GM04504 (cell line): ENCODE results near the gene KNDC1.
"Not testable (repeated sequence)": the region's sequence is repeated elsewhere in the genome, so short reads cannot be mapped to it uniquely, and the experiment has no call there.

ENCODE experiments used
- DNase-seq: peaks from one replicate; pipeline ENCODE4 v3.0.0-alpha.2; 2012; ENCODE audit warnings: low read depth

The KNDC1 gene

GRCh38 chr10:133124357-133125211, 35.4 kb upstream of the KNDC1 start:
- no peak for DNase-seq

DNA sequence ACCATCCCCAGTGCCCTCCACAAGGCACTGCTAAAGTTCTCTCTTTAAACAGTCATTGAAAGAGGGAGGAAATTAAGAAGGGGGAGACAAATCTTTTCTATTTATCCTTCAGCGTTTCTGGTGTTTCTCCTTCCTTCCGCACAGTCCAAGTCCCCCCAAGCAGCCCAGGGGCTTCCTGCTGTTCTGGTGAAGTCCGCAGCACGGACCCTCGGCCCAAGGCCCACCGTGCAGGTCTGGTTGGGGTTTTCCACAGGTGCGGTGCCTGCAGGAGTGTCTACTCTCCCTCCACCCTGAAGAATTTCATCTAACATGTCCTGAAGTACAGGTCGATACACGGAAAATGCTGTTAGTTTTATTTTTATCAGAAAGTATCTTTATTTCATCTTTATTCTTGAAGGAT, 34.1 kb upstream of the KNDC1 start:
- no peak for DNase-seq

DNA sequence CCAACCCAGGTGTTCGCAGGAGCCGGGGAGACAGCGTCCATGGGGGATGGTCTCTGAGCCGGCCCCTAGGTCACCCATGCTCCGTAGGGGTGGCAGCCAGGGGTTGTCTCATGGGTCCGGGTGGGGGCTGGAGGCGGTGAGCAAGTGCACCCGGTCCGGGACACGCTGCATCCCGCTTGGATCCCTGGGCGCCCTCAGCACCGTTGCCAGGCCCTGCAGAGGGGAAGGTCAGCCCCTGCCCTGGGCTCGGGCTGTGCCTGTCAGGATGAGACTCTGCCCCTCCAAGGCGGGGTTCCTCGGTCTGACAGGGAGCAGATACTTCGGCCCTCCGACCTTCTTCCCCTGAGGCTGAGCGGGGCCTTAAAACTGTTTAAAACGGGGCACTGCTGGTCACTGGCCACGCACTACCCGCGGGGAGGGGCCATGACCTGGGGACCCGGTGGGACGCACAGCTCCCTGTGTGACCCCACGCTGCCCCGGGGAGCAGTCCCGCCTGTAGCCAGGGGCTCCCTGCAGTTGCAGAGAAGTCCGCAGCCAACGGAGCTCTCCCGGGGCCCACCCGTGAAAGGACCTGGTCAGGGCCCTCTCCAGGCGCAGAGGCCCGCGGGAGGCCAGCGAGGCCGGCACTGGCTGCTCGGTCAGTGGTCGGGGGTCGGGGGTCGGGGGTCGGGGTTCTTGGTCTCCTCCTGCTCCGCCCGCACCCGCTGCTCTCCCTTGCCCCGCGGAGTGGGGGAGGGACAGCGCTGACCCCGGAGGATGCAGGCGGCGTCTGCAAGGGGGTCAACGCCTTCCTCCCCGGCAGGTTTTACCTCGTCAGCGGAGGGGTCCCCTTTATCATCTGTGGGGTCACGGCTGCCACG, 33.4 kb upstream of the KNDC1 start:
- no peak for DNase-seq

GRCh38 chr10:133127291-133128125, 32.5 kb upstream of the KNDC1 start:
- no peak for DNase-seq

DNA sequence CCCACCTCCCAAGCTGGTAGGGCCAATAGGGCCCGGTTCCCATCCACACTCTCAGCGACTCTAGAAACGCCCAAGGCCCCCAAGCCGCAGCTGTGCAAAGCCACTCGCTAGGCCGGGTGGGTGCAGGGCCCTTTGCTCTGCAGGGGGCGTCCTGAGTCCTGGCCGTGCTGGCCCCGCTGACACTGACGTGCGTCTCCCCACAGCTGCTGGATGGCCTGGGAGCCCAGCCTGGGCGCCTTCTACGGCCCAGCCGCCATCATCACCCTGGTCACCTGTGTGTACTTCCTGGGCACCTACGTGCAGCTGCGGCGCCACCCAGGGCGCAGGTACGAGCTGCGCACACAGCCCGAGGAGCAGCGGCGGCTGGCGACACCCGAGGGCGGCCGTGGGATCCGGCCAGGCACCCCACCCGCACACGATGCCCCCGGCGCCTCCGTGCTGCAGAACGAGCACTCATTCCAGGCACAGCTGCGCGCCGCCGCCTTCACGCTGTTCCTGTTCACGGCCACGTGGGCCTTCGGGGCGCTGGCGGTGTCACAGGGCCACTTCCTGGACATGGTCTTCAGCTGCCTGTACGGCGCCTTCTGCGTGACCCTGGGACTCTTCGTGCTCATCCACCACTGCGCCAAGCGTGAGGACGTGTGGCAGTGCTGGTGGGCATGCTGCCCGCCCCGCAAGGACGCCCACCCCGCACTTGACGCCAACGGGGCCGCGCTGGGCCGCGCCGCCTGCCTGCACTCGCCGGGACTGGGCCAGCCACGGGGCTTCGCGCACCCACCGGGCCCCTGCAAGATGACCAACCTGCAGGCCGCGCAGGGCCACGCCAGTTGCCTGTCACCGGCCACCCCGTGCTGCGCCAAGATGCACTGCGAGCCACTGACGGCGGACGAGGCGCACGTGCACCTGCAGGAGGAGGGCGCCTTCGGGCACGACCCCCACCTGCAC, 31.6 kb upstream of the KNDC1 start:
- no peak for DNase-seq

DNA sequence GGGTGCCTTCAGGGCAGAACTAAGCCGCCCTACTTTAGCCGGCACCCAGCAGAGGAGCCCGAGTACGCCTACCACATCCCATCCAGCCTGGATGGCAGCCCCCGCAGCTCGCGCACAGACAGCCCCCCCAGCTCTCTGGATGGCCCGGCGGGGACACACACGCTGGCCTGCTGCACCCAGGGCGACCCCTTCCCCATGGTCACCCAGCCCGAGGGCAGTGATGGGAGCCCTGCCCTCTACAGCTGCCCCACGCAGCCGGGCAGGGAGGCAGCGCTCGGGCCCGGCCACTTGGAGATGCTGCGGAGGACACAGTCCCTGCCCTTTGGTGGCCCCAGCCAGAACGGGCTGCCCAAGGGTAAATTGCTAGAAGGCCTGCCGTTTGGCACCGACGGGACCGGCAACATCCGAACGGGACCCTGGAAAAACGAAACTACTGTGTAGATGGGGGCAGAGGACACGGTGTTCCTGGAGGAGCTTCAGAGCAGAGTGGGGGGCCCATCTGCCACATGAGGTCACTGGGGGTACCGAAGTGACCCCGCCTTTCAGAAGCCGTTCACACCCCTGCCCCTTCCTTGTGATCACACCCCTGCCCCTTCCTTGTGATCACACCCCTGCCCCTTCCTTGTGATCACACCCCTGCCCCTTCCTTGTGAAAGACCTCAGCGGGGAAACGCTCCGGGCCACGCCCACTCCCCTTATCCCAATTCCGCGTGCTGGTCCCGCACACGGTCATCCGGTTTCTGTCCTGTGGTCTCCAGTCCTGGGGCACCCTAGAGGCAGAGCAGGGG, 30.8 kb upstream of the KNDC1 start:
- no peak for DNase-seq

DNA sequence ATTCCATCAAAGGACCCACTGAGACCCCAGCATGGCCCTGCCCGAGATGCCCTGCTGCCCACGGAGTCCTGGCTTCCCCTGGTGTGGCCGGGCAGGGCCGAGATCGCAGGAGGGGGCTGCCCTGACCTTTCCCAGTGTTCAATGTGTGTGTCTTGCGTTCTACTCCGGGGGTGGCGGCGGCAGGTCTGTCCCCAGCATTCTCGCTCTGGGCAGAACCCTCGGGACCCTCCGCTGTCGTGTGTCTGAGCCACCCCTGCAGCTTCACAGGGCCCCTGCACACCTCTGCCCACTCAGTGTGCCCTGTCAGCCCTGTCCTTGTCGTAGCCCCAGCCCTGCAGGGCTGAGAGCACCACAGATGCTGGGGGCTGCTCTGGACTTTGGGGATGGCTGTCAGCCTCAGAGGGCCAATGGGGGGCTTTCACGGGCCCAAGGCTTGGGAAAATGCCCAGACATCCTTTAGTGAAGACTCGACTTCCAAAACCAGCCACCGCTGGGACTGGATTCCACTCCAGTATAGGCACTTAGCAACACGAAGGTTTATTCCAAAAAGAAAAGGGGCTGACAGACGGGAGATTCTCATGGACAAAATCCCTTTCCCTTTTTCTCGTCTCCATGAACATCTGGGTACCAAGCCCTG, 30.0 kb upstream of the KNDC1 start:
- no peak for DNase-seq

GRCh38 chr10:133130602-133131001, 29.4 kb upstream of the KNDC1 start:
- no peak for DNase-seq

- DNase-seq: no peak
Measured at GRCh38 chr10:133131053-133131452, 29.0 kb upstream of the KNDC1 start.

- DNase-seq: no peak
Measured at GRCh38 chr10:133131734-133132472, 28.1 kb upstream of the KNDC1 start.

DNA sequence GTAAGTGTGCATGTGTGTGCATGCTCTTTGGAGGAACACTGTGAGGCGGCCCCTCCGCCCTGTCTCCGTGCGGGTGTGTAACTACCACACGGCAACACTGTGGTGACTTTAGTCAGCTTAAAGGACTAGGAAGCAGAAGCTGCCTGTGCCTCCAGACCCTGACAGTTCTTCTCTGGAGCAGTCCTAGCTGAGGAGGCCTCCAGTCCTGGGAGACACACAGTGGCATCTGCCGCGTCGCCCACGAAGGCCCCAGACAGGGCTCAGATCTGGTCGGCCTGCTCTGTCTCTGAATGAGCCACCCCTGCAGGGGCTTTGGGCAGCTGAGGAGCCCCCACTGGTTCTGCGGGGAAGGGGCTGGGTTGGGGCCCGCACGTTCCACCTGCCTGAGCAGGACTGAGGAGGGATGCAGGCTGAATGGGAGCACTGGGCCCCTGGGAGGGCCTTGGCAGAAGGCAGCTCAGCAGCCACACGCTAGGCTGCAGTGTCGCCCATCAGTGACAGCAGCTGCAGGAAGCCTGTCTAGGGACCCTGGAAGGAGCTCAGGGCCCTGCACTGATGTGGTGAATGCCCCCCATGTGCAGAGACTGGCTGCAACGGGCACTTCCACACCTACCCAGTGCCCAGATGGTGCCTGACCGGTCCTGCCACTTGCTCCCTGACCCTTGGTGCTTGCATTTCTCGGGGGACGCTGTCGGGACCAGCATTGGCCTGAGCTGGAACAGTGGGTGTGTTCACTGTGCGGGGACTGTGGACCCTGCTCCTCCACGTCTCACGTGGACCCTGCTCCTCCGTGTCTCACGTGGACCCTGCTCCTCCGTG, 27.3 kb upstream of the KNDC1 start:
- DNase-seq: no peak

GRCh38 chr10:133133471-133134231, 26.4 kb upstream of the KNDC1 start:
- DNase-seq: no peak

- no peak for DNase-seq
Measured at GRCh38 chr10:133134411-133135115, 25.5 kb upstream of the KNDC1 start.

GRCh38 chr10:133135116-133135465, 24.9 kb upstream of the KNDC1 start:
- DNase-seq: no peak

- DNase-seq: not testable (repeated sequence)
Measured at GRCh38 chr10:133137486-133138145, 22.4 kb upstream of the KNDC1 start.

DNA sequence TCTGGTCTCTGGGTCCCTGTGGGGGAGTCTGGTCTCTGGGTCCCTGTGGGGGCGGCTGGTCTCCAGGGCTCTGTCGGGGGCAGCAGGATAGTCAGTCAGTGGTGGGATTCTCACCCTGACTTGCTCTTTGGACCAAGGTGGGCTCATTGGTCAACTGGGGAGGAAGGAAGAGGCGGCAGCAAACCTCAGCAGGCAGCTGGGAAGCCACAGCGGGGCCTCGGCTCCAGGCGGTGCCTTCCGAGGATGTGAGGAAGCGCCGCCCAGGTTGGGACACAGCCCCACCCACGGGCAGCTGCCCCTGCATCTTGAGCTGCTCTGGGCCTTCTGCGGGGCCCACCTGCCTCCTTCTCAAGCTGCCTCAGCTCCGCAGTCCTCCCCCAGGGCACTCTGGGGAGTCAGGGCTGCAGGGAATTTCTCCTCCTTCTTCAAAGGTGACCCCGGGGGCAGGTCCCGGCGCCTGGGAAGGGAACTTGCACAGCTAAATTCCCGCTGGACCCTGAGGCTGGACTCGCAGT, 20.4 kb upstream of the KNDC1 start:
- DNase-seq: no peak
